Lung (tissue), 12 donors: Measurements from ENCODE around the gene SERP2. TPM values are rescaled to one million over a fixed set of nuclear protein-coding genes. Genes with fewer than 3 reads are reported as not detected.

ENCODE experiments used
- ATAC-seq: fragments of 200-7000 bp; cut with Tn5 transposase; one replicate; pipeline ENCODE4 v1.9.1; 2020; ENCODE audit warnings: moderate number of reproducible peaks; ENCODE audit not compliant: insufficient read depth, low FRiP score
- DNase-seq, 3 donors: peaks; one replicate each; pipeline ENCODE4 v3.0.0-alpha.2; 2013 to 2017
- H3K27ac ChIP-seq, 2 donors: one replicate each; pipeline ENCODE4 v1.5.1; 2013; ENCODE audit warnings: mild to moderate bottlenecking in 2 of 2, moderate library complexity in 2 of 2, control low read depth in 1 of 2, inconsistent platforms in 1 of 2, low read depth in 1 of 2, low read length in 1 of 2
- H3K27me3 ChIP-seq, 3 donors: one replicate each; pipeline ENCODE4 v1.5.1; 2013; ENCODE audit warnings: low read length in 2 of 3; ENCODE audit not compliant: control insufficient read depth in 3 of 3, insufficient read depth in 3 of 3
- H3K36me3 ChIP-seq, 4 donors: one replicate each; pipeline ENCODE4 v1.5.1; 2013; ENCODE audit warnings: low read length in 4 of 4, mild to moderate bottlenecking in 1 of 4, moderate library complexity in 1 of 4; ENCODE audit not compliant: control insufficient read depth in 4 of 4, insufficient read depth in 4 of 4
- H3K4me1 ChIP-seq, 5 donors: one replicate each; pipeline ENCODE4 v1.5.1; 2013; ENCODE audit warnings: low read length in 5 of 5, mild to moderate bottlenecking in 2 of 5, moderate library complexity in 1 of 5; ENCODE audit not compliant: control insufficient read depth in 5 of 5, insufficient read depth in 5 of 5
- H3K4me3 ChIP-seq: one replicate; pipeline ENCODE4 v1.5.1; 2013; ENCODE audit warnings: mild to moderate bottlenecking, control low read depth, moderate library complexity
- H3K9ac ChIP-seq, 2 donors: one replicate each; pipeline ENCODE4 v1.5.1; 2013; ENCODE audit warnings: low read length in 2 of 2, control low read depth in 1 of 2; ENCODE audit not compliant: insufficient read depth in 1 of 2
- H3K9me3 ChIP-seq, 4 donors: one replicate each; pipeline ENCODE4 v1.5.1; 2013; ENCODE audit warnings: low read length in 3 of 4, mild to moderate bottlenecking in 1 of 4, moderate library complexity in 1 of 4; ENCODE audit not compliant: control insufficient read depth in 4 of 4, insufficient read depth in 3 of 4
- CTCF ChIP-seq: IDR thresholded peaks from 2 replicates; pipeline ENCODE4 v1.5.1; 2012; ENCODE audit warnings: mild to moderate bottlenecking; ENCODE audit errors: control extremely low read depth, extremely low read depth
- WGBS, 2 donors: extraction: QIAGEN DNeasy Blood & Tissue Kit; methylation state at CpG; one replicate each; pipeline ENCODE4 v1.1.7; 2013; 5-methylcytosine and 5-hydroxymethylcytosine counted together
- polyA plus RNA-seq, 2 donors: library from polyadenylated mRNA; stranded (reverse); fragments of 200-250 nt; gene quantifications; one replicate each; pipeline ENCODE4 v1.2.1, GENCODE V29; 2013
- total RNA-seq, 2 donors: library from RNA; depleted of rRNA in 1 of 2; stranded (reverse); fragments of >200 nt in 1 of 2; gene quantifications; one replicate each; pipeline ENCODE4 v1.2.1, GENCODE V29; 2014 to 2021
- donor health status: control.
- donor health status: control.
- donor health status: Bipolar disorder and iron deficiency.
- donor health status: healthy.
- donor health status: DM: yes; HTN: yes; CAD: no.

SERP2 gene
- total and polyA plus RNA-seq, 4 donors = 4.2 to 6.9 (median 5.9) TPM

- peaks cover 0 to 5% (median 2%) of the 10 kb centered on the region in 5 donors for H3K4me1 ChIP-seq
- ATAC-seq = no peak
- peaks cover 0 to 1% (median 0%) of the 10 kb centered on the region in 4 donors for H3K9me3 ChIP-seq
- H3K9ac ChIP-seq = no peak overlapping the region
- H3K27ac ChIP-seq = no peak overlapping the region
- peaks cover 0 to 7% (median 0%) of the 10 kb centered on the region in 4 donors for H3K36me3 ChIP-seq
- TF ChIP-seq CTCF = no peak
- H3K27me3 ChIP-seq = no peaks in the 10 kb centered on the region
- no peak for DNase-seq
- no peak overlapping the region for H3K4me3 ChIP-seq
- WGBS, 2 donors = 70 to 74% methylated on average over 5 of the region's 5 CpGs
Measured at GRCh38 chr13:44383945-44384344, 10.3 kb downstream of the SERP2 start.

- H3K36me3 ChIP-seq = peaks cover 0 to 7% (median 0%) of the 10 kb centered on the region in 4 donors
- ATAC-seq (no peak), DNase-seq (no peak)
- no peak overlapping the region for H3K4me3 ChIP-seq
- 96 to 100% methylated on average over 1 of the region's 1 CpG for whole genome bisulfite sequencing, 2 donors
- no peak for TF ChIP-seq CTCF
- H3K9ac ChIP-seq = no peak overlapping the region
- peaks cover 0 to 1% (median 0%) of the 10 kb centered on the region in 4 donors for H3K9me3 ChIP-seq
- no peaks in the 10 kb centered on the region for H3K27me3 ChIP-seq
- H3K4me1 ChIP-seq = peaks cover 0 to 5% (median 2%) of the 10 kb centered on the region in 5 donors
- H3K27ac ChIP-seq = no peak overlapping the region
Measured at GRCh38 chr13:44384778-44385177, 11.2 kb downstream of the SERP2 start.

GRCh38 chr13:44385401-44385800 is 11.8 kb downstream of the SERP2 start:
- Histone ChIP-seq H3K4me1 (peaks cover 0 to 5% (median 2%) of the 10 kb centered on the region in 5 donors), H3K9me3 (peaks cover 0 to 1% (median 0%) of the 10 kb centered on the region in 4 donors), H3K4me3 (no peak overlapping the region), H3K9ac (no peak overlapping the region), H3K27me3 (no peaks in the 10 kb centered on the region), H3K36me3 (peaks cover 0 to 4% (median 0%) of the 10 kb centered on the region in 4 donors), H3K27ac (no peak overlapping the region)
- ATAC-seq (no peak), DNase-seq (peak in 1 of 3 donors; percentile 50)
- TF ChIP-seq CTCF = no peak
- WGBS, 2 donors = 97% methylated on average over 3 of the region's 3 CpGs

- H3K27ac ChIP-seq = no peak overlapping the region
- H3K36me3 ChIP-seq = peaks cover 0 to 1% (median 0%) of the 10 kb centered on the region in 4 donors
- peaks cover 0 to 5% (median 2%) of the 10 kb centered on the region in 5 donors for H3K4me1 ChIP-seq
- no peak for TF ChIP-seq CTCF
- H3K9me3 ChIP-seq = peaks cover 0 to 1% (median 0%) of the 10 kb centered on the region in 4 donors
- DNase-seq = no peak
- WGBS, 2 donors = 81 to 85% methylated on average over 6 of the region's 6 CpGs
- no peak overlapping the region for H3K9ac ChIP-seq
- no peak for ATAC-seq
- no peaks in the 10 kb centered on the region for H3K27me3 ChIP-seq
- H3K4me3 ChIP-seq = no peak overlapping the region
Measured at GRCh38 chr13:44385847-44386246, 12.2 kb downstream of the SERP2 start.
